ENCODE results near the gene DPP7. TPM values are rescaled to one million over a fixed set of nuclear protein-coding genes. Genes with fewer than 3 reads are reported as not detected.
A peak's percentile ranks its signal among the peaks of the same experiment; 100 is the strongest.
"Not testable (repeated sequence)": the region's sequence is repeated elsewhere in the genome, so short reads cannot be mapped to it uniquely, and the experiment has no call there.

DPP7 gene
- total RNA-seq, 1 experiment from 2014 or later, result 291 TPM

- ATAC-seq (no peak), DNase-seq (ENCODE audit: low read depth, low spot score) (no peak)
- intact Hi-C loops (cut with micrococcal nuclease), result loop anchor here (1.0 kb wide), 1 partner anchor 13 kb away; no protein-coding TSS in a partner anchor
- Histone ChIP-seq H3K9me2 (ENCODE audit: insufficient read depth) (no peaks in the 10 kb centered on the region), H2AFZ (ENCODE audit: low read depth, low read length, poor library complexity, severe bottlenecking) (no peak overlapping the region), H3K9ac (ENCODE audit: low read length) (no peak overlapping the region), H3K4me2 (ENCODE audit: low read length) (0 out of 2 replicates have a peak overlapping the region, but pooled peaks have one; percentile 14), H3K36me3 (ENCODE audit: control insufficient read depth in 1 of 2, insufficient read depth in 2 of 2, low read length in 2 of 2) (peaks cover 2 to 8% of the 10 kb centered on the region in 2 experiments; a peak in 1 of 4 replicates), H4K20me1 (ENCODE audit: insufficient read depth) (no peaks in the 10 kb centered on the region; the same call in 1 of the 2 replicates), H3K9me3 (ENCODE audit: control insufficient read depth in 1 of 2, insufficient read depth in 1 of 2, low read depth in 1 of 2, low read length in 2 of 2) (no peaks in the 10 kb centered on the region), H3K27me3 (ENCODE audit: insufficient read depth, low read length) (no peaks in the 10 kb centered on the region), H3K4me1 (ENCODE audit: control insufficient read depth in 1 of 2, insufficient read depth in 2 of 2, low read length in 2 of 2) (peaks cover 7 to 25% of the 10 kb centered on the region in 2 experiments), H3K27ac (ENCODE audit: low read depth, low read length) (peak overlapping the region; percentile 30; the same call in 1 of the 2 replicates), H3K4me3 (replicated peaks in 1 of 2; ENCODE audit: low read depth in 1 of 2, low read length in 2 of 2) (no peak overlapping the region), H3K79me2 (ENCODE audit: insufficient read depth, low read length) (peaks cover 30% of the 10 kb centered on the region)
- BruUV-seq (replicated peaks), result no TSS peak
- TF ChIP-seq, protein P1, sequence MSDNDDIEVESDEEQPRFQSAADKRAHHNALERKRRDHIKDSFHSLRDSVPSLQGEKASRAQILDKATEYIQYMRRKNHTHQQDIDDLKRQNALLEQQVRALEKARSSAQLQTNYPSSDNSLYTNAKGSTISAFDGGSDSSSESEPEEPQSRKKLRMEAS (IDR thresholded peaks at IDR 0.05), result no peak
- TF ChIP-seq SP1 (IDR thresholded peaks at IDR 0.05; ENCODE audit: low read depth) (no peak), ELF1 (IDR thresholded peaks at IDR 0.05; ENCODE audit: borderline replicate concordance, low read depth) (no peak), TCF7L2 (IDR thresholded peaks at IDR 0.05; ENCODE audit: borderline replicate concordance, extremely low read depth, insufficient read depth, insufficient read length) (no peak), EZH2phosphoT487 (IDR thresholded peaks at IDR 0.05; ENCODE audit: borderline replicate concordance) (no peak)
- TF ChIP-seq, protein P2, sequence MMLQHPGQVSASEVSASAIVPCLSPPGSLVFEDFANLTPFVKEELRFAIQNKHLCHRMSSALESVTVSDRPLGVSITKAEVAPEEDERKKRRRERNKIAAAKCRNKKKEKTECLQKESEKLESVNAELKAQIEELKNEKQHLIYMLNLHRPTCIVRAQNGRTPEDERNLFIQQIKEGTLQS (IDR thresholded peaks at IDR 0.05), result no peak
- RAD21 ChIA-PET (ENCODE audit: low non-redundant PET in 1 of 2, low total read pairs in 2 of 2, uncharacterized antibody in 2 of 2, unreplicated experiment in 2 of 2), result no interaction called here
- CTCF ChIA-PET, result interaction anchor here (0.6 to 1.9 kb wide), 11 partner anchors 8 to 173 kb away, joined by 3 to 16 read pairs (median 5); partner anchors contain the start of genes ENTPD2, MAN1B1, NPDC1 and UAP1L1
- POLR2A ChIA-PET, result interaction anchor here (1.0 kb wide), 1 partner anchor 8 kb away, joined by 4 read pairs; no protein-coding TSS in a partner anchor
Measured at GRCh38 chr9:137063311-137064026, 51.1 kb downstream of the DPP7 start.

DNA sequence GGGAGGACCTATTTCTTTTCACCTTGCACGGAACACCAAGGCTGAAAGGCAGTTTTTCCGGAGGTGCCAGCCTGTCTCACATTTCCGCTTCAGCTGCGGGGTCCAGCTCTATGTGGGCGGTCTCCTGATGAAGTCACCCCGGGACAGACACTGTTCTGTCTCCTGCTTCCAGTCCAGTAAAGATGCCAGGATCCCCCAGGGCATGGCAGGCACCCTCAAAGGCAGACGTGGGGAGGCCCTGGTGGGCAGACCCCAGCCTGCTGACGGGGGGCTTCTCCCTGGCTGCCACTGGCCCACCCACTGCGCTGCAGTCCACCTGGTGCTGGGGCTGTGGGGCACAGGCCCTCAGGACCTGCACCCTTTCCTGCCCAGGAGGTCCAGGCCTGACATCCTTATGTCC lies 51.7 kb downstream of the DPP7 start:
- H3K4me2 ChIP-seq (ENCODE audit: low read length); POLR2A ChIA-PET; intact Hi-C loops (cut with micrococcal nuclease); ATAC-seq; H3K27ac ChIP-seq (ENCODE audit: low read depth, low read length); H4K20me1 ChIP-seq (ENCODE audit: insufficient read depth); H3K9me3 ChIP-seq (ENCODE audit: control insufficient read depth in 1 of 2, insufficient read depth in 1 of 2, low read depth in 1 of 2, low read length in 2 of 2); H3K9ac ChIP-seq (ENCODE audit: low read length); H3K4me3 ChIP-seq (replicated peaks in 1 of 2; ENCODE audit: low read depth in 1 of 2, low read length in 2 of 2); BruUV-seq (replicated peaks); H2AFZ ChIP-seq (ENCODE audit: low read depth, low read length, poor library complexity, severe bottlenecking); H3K27me3 ChIP-seq (ENCODE audit: insufficient read depth, low read length); H3K36me3 ChIP-seq (ENCODE audit: control insufficient read depth in 1 of 2, insufficient read depth in 2 of 2, low read length in 2 of 2); H3K9me2 ChIP-seq (ENCODE audit: insufficient read depth); RAD21 ChIA-PET (ENCODE audit: low non-redundant PET in 1 of 2, low total read pairs in 2 of 2, uncharacterized antibody in 2 of 2, unreplicated experiment in 2 of 2); DNase-seq (ENCODE audit: low read depth, low spot score); CTCF ChIA-PET: not testable (repeated sequence)
- H3K79me2 ChIP-seq (ENCODE audit: insufficient read depth, low read length), result peaks cover 23% of the 10 kb centered on the region
- H3K4me1 ChIP-seq (ENCODE audit: control insufficient read depth in 1 of 2, insufficient read depth in 2 of 2, low read length in 2 of 2), result peaks cover 4 to 22% of the 10 kb centered on the region in 2 experiments
